Measurements from ENCODE around the gene CHST3.
"Not testable (repeated sequence)": the region's sequence is repeated elsewhere in the genome, so short reads cannot be mapped to it uniquely, and the experiment has no call there.

Gene CHST3

GRCh38 chr10:72027498-72027897 is 63.3 kb downstream of the CHST3 start:
- DNase-seq (ENCODE audit: low read depth in 4 of 4, low spot score in 1 of 4): no peak

GRCh38 chr10:72029414-72029813 is 65.2 kb downstream of the CHST3 start:
- no peak for DNase-seq (ENCODE audit: low read depth in 4 of 4, low spot score in 1 of 4)

- no peak for DNase-seq (ENCODE audit: low read depth in 4 of 4, low spot score in 1 of 4)
These were observed 66.8 kb downstream of the CHST3 start for GRCh38 chr10:72030762-72031543.

- no peak for DNase-seq (ENCODE audit: low read depth in 4 of 4, low spot score in 1 of 4)
These were observed 67.5 kb downstream of the CHST3 start for GRCh38 chr10:72031706-72032105.

DNA sequence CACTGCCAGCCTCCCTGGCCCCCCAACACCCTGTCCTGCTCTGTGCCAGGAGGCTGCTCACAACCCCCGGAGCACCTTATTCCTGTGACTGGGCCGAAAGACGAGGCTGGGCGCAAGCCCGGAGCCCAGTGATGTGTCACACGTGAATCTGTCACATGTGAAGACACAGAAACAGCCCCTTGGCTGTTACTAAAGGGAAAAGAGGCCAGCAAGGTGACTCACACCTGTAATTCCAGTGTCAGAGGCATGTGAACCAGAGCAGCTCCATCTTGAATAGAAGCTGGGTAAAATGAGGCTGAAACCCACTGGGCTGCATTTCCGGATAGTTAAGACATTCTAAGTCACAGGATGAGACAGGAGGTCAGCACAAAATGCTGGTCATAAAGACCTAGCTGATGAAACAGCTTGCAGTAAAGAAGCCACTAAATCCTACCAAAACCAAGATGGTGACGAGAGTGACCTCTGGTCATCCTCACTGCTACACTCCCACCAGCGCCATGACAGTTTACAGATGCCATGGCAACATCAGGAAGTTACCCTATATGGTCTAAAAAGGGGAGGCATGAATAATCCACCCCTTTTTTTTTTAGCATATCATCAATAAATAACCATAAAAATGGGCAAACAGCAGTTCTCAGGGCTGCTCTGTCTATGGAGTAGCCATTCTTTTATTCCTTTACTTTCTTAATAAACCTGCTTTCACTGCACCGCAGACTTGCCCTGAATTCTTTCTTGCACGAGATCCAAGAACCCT is 68.4 kb downstream of the CHST3 start:
- not testable (repeated sequence) for DNase-seq (ENCODE audit: low read depth in 4 of 4, low spot score in 1 of 4)

- no peak for DNase-seq (ENCODE audit: low read depth in 4 of 4, low spot score in 1 of 4)
These were observed 69.9 kb downstream of the CHST3 start for GRCh38 chr10:72034040-72034499.

GRCh38 chr10:72034761-72035160 is 70.6 kb downstream of the CHST3 start:
- DNase-seq (ENCODE audit: low read depth in 4 of 4, low spot score in 1 of 4): no peak

DNA sequence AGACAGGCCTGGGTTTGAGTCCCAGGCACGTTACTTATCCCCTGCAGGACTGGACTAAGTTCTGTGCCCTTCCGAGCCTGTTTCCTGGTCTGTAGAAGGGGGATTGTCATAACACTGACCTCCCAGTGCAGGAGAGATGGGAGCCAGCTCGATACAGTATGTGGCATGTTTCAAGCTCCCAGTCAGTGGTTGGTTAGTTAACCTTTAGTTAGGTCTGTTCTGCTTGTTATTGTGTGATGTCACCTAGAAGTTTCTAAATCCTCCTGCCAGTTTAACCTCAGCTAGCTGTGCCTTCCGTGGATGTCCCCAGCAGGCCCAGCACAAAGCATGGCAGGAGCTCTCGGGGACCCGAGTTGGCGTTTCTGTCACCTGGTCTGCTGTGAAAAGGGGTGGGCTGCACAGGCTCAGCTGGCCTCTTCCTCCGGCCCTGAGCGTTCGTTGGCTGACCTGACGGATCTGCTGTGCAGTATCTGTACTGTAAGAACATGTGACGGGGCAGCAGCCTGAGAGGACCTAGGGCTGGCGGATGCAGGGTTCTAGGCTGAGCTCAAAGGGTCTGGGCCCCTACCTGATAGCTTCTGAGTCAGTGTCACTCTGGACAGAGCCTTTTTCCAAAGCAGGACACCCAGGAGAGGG is 71.2 kb downstream of the CHST3 start:
- DNase-seq (ENCODE audit: low read depth in 4 of 4, low spot score in 1 of 4): no peak

DNA sequence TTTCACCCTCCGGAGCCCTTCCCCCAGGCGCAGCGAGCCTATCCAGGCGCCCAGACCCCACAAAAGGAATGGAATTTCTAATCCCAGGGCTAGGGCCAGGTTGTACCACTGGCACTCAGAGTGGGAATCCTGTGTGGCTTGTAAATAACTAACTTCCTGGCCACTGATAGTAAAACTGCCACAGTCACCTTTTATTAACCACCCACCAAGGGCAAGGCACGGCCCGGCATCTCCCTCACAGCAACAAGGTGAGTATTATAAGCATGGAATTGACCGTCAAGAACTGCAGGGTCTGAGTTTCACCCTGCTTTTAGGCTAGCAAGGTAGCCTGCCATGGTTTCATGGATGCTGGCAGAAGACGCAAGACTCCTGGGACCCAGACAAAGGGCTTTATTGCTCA is 73.1 kb downstream of the CHST3 start:
- DNase-seq (ENCODE audit: low read depth in 4 of 4, low spot score in 1 of 4): no peak

GRCh38 chr10:72037811-72038210 is 73.6 kb downstream of the CHST3 start:
- no peak for DNase-seq (ENCODE audit: low read depth in 4 of 4, low spot score in 1 of 4)

DNA sequence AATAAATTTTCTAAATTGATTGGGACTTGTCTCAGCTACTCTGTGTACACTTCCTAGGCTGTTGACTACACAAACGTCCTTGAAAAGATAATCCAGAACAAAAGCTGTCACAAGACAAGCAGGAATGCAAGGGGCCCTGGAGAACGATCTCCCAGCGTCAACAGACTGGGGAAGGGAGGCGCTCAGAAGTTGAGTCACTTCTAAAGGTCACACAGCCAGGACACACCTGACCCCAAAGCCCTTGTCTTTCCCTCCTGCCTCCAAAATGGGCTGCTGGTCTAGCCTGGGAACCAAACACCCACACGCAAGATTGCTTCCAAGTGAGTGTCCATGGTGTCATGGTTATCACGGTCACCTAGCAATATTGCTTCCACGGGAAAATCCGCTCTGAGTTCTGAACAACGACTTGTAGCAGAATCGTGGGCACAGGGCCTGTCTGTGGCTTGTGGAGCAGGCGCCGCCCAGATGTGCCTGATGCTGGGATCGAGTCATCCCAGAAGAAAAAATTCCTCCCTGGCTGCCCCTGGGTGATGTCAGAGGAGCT is 74.3 kb downstream of the CHST3 start:
- DNase-seq (ENCODE audit: low read depth in 4 of 4, low spot score in 1 of 4): no peak

GRCh38 chr10:72039377-72039776 is 75.2 kb downstream of the CHST3 start:
- no peak for DNase-seq (ENCODE audit: low read depth in 4 of 4, low spot score in 1 of 4)

- DNase-seq (ENCODE audit: low read depth in 4 of 4, low spot score in 1 of 4): no peak
These were observed 77.3 kb downstream of the CHST3 start for GRCh38 chr10:72041491-72041890.

DNA sequence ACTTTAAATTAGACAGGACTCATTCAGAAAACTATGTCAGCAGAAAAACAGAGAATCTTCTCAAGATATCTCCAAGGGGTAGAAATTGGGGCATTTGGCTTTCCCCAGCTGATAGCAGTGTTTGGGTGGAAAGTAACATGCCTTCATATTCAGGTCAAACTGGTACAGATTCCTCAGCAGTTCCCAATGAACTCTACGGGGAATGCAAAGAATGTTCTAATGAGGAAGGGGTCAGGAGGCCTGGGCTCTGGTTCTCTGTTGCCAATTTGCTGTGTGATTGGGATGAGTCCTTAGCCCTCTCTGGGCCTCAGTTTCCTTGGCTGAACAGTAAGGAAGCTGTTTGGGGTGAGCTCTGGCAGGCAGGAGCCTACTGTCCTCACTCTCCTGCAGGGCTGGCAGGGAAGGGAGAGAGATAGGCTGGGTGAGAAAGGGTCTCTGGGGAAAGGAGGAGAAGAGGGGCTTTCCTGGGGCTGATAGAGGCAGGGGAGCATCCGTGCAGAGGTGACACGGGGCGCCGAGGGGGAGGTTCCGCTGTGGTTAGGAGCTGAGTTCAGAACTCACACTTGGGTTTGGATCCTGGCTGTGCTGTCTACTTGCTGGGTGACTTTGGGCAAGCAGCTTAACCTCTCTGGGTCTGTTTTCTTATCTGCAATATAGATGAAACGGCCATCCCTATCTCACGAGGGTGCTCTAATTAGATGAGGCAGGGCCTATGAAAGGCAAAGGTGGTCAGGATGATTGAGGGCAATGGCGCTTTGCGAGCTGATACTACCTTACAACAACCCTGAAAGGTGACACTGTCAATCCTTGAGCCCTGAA is 79.0 kb downstream of the CHST3 start:
- DNase-seq (ENCODE audit: low read depth in 4 of 4, low spot score in 1 of 4): no peak

GRCh38 chr10:72044417-72045041 is 80.3 kb downstream of the CHST3 start:
- DNase-seq (ENCODE audit: low read depth in 4 of 4, low spot score in 1 of 4): no peak

DNA sequence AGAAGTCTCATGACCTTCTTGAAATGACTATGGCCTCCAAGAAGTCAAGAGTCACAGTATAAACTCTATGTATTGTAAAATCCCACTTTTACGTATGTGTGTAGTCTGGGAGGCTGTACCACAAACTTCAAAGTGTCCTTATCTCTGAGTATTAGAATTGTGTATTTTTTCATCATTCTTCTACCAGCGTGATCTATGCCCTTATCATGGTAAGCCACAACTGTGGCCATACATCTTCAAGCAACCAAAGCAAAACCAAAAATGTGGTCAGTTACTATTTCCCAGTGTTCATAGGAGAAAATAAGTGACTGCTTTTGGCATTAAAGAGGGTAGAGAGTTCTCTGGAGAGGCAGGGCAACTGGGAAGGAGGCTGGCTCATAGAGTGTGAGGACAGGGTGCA is 81.4 kb downstream of the CHST3 start:
- DNase-seq (ENCODE audit: low read depth in 4 of 4, low spot score in 1 of 4): no peak

- DNase-seq (ENCODE audit: low read depth in 4 of 4, low spot score in 1 of 4): peak; percentile 74 to 92 (median 85)
These were observed 84.4 kb downstream of the CHST3 start for GRCh38 chr10:72048450-72049124.

- no peak for DNase-seq (ENCODE audit: low read depth in 4 of 4, low spot score in 1 of 4)
These were observed 85.3 kb downstream of the CHST3 start for GRCh38 chr10:72049472-72049871.

- no peak for DNase-seq (ENCODE audit: low read depth in 4 of 4, low spot score in 1 of 4)
These were observed 86.0 kb downstream of the CHST3 start for GRCh38 chr10:72049969-72050781.

Data from stimulated activated CD4-positive, alpha-beta T cell treated with anti-CD3 and anti-CD28 coated beads, Interleukin-1b, Interleukin-23, amount 100 ng/mL, for 24 hours (primary cell).